Measurements from ENCODE around the gene HPSE2.

- TF ChIP-seq CTCF (IDR thresholded peaks at IDR 0.05; ENCODE audit: low read depth, low read length, missing input control) (no peak), RAD21 (IDR thresholded peaks at IDR 0.05) (no peak)
These were observed 617.6 kb downstream of the HPSE2 start for GRCh38 chr10:98617906-98618520.
